Measurements from ENCODE around the gene TSC22D4. TPM values are rescaled to one million over a fixed set of nuclear protein-coding genes. Genes with fewer than 3 reads are reported as not detected.
A peak's percentile ranks its signal among the peaks of the same experiment; 100 is the strongest.
"Not testable (repeated sequence)": the region's sequence is repeated elsewhere in the genome, so short reads cannot be mapped to it uniquely, and the experiment has no call there.

TSC22D4 gene
- total RNA-seq, 1 experiment from 2014 or later = 26.6 TPM

DNA sequence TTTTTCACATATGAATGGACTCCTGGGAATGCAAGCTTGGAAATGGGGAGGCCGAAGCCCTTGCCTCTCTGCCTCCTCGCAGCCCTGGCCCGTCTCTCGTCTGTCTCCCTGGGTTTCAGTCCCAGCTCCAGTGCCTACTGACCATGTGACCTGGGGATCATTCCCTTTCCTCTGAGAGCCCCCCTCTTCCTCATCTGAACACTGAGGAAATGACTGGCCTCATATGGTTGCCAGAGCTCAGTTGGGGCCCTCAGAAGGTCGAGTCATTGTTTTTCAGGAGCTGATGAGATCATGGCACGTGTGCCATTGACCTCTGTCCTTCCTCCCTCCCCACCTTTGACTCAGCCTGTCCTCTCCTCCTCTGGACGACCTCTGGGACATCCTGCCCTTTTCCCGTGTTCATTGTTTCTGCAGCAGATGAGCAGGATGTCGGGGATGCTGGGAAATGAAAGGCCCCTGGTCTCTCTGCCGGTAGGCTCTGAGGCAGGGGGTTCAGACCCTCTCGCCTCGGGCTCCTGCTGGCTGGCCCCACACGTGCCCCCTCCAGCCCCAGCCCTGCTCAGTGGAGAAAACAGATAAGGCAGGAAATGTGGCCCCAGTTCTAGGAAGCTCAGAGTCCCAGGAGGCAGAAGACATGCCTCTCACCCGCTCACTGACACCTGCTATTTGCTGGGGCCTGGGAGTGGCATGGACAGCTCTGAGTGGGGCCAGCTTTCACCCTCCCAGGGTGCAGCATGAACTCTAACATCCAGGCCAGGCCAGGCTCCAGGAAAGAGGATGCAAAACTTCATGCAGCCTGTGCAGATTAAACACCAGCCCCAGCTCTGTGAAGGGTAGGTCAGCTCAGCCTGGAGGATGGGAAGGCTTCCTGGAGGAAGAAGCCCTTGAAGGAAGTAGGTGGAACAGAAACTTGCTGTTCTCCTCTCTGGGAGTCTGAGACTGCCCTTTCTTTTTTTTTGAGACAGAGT lies 34.4 kb downstream of the TSC22D4 start:
- peak; percentile 80 for DNase-seq (ENCODE audit: low spot score)

DNA sequence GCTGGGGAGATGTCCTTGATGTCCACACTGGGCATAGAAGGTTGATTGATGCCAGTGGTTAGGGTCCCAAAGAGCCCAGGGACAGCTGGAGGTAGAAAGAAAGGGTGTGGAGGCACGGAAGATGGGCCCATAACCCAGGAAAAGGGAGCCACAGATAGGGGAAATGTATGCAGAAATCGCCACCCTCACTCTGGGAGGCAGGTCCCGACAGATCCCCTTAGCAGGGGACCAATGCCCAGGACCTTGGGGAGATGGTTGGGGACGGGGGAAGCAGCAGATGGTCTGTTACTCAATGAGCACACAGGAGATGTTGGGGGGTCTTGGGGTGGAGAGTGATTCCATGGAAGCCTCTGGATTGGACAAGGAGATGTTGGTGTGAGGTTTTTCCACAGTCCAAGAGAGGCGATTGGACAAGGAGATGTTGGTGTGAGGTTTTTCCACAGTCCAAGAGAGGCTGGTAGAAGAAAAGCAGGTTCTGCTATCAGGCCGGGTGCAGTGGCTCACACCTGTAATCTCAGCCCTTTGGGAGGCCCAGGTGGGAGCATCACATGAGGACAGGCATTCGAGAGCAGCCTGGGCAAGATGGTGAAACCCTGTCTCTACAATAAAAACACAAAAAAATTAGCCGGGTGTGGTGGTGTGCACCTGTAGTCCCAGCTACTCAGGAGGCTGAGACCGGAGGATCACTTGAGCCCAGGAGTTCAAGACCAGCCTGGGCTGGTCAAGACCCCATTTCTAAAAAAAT lies 35.7 kb downstream of the TSC22D4 start:
- no peak for DNase-seq (ENCODE audit: low spot score)

DNA sequence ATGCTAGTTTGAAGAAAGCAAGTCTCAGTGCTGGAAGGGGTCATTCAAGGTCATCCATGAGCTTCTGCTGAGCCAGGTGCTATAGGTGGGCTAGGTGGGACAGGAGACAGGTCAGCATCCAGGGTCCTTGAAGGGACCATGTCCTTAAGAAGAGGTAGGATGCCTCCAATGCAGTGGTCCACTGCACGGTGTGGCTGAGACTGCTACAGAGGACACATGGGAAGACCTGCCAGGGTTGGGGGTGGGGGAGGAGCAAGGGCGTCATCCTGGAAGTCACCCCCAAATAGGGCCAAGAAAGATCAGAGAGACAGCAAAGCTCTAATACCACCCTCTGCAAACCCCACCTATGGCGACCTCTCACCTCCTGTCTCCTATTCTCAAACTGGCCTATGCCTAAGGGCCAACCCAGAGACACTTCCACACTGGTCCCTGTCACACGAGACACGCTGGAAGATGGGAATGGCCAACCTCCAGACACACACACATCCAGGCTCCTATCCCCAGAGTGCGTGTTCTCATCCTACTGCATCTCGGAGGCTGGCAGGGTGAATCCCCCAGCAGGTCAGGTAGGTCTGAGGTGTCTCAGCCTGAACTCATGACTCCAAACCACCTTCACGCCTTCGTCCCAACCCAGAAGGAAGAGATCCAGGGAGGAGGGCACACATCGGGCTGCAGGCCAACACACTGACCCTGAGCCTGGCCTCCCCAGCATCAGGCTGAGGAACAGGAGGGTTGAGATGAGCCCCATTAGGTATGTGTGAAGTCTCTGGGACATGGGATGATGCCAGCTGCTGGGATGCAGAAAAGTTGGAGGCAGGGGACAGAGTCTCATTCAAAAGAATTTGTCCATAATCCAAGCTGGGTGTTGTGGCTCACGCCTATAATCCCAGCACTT lies 37.1 kb downstream of the TSC22D4 start:
- no peak for DNase-seq (ENCODE audit: low spot score)

DNA sequence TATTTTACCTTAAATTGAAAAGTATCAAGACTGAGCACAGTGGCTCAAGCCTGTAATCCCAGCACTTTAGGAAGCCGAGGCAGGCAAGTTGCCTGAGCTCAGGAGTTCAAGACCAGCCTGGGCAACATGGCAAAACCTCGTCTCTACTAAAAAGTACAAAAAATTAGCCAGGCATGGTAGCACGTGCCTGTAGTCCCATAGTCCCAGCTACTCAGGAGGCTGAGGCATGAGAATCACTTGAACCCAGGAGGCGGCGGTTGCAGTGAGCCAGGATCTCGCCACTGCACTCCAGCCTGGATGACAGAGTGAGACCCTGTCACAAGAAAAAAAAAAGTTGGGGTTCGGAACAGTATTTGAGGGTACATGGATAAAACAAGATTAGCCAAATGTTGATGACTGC lies 39.8 kb downstream of the TSC22D4 start:
- not testable (repeated sequence) for DNase-seq (ENCODE audit: low spot score)

- DNase-seq (ENCODE audit: low spot score) = not testable (repeated sequence)
Measured at GRCh38 chr7:100438731-100439130, 40.3 kb downstream of the TSC22D4 start.

- DNase-seq (ENCODE audit: low spot score) = no peak
Measured at GRCh38 chr7:100438172-100438571, 40.8 kb downstream of the TSC22D4 start.

- DNase-seq (ENCODE audit: low spot score) = no peak
Measured at GRCh38 chr7:100437150-100438100, 41.6 kb downstream of the TSC22D4 start.

GRCh38 chr7:100435401-100436304 lies 43.4 kb downstream of the TSC22D4 start:
- peak; percentile 13 for DNase-seq (ENCODE audit: low spot score)

GRCh38 chr7:100434297-100435144 lies 44.5 kb downstream of the TSC22D4 start:
- no peak for DNase-seq (ENCODE audit: low spot score)

- DNase-seq (ENCODE audit: low spot score) = no peak
Measured at GRCh38 chr7:100433592-100434296, 45.3 kb downstream of the TSC22D4 start.

DNA sequence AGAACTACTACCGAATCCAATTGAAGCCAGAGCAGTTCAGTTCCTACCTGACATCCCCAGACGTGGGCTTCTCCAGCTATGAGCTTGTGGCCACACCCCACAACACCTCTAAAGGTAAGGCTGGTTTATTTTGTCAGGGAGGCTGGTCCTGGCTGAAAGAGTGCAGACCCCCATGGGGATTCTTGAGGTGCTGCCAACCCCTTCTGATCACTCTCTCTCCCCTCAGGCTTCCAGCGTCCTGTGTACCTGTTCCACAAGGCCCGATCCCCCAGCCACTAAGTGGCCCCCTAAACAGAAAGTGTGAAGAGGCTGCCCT lies 45.8 kb downstream of the TSC22D4 start:
- no peak for DNase-seq (ENCODE audit: low spot score)

- no peak for DNase-seq (ENCODE audit: low spot score)
Measured at GRCh38 chr7:100432621-100433275, 46.3 kb downstream of the TSC22D4 start.

- no peak for DNase-seq (ENCODE audit: low spot score)
Measured at GRCh38 chr7:100432053-100432452, 47.0 kb downstream of the TSC22D4 start.

- no peak for DNase-seq (ENCODE audit: low spot score)
Measured at GRCh38 chr7:100431286-100431735, 47.7 kb downstream of the TSC22D4 start.

- DNase-seq (ENCODE audit: low spot score) = no peak
Measured at GRCh38 chr7:100430493-100431285, 48.3 kb downstream of the TSC22D4 start.

DNA sequence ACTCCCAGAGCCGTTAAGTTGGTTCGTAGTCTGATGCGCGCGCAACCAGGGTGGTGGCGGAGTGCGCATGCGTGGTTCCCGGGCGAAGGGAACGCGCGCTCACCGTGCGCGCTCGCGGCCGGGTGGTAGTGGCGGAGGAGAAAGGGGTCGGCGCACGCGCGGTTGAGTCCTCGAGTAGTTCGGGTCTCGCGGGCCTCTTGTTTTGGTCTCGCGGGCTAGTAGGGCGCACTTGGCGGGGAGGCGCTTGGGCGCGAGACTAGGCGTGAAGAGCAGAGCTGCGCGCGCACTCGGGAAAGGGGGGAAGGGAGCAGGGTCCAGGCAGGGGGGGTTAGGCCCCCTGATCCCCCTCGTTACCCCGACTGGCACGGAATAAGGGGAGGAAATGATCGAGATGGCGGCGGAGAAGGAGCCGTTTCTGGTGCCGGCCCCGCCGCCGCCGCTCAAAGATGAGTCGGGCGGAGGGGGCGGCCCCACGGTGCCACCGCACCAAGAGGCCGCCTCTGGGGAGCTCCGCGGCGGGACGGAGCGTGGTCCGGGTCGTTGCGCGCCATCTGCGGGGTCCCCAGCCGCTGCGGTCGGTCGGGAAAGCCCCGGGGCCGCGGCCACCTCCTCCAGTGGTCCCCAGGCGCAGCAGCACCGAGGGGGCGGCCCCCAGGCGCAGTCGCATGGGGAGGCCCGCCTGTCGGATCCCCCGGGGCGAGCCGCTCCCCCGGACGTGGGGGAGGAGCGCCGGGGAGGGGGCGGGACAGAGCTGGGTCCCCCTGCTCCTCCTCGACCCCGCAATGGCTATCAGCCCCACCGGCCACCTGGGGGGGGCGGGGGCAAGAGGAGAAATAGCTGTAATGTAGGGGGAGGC lies 49.1 kb downstream of the TSC22D4 start, which contains the start of gene MEPCE:
TSS of gene MEPCE (plus strand) at position 195 of the 856 bp plus-strand sequence. CDS start at position 383, 188 bp downstream.
- DNase-seq (ENCODE audit: low spot score) = peak; percentile 95

Measured in A172 (cell line).